PC-9 (cell line): ENCODE data around the gene PTGFR. TPM values are rescaled to one million over a fixed set of nuclear protein-coding genes. Genes with fewer than 3 reads are reported as not detected.

ENCODE experiments used
- BruUV-seq: library from RNA; stranded (reverse); fragments of 400-500 nt; replicated peaks from 2 replicates; lab custom pipeline; 2021; lab: Mats Ljungman, UMichigan
- CTCF ChIA-PET: fragments of 300-600 bp; sonication (Branson Sonifier 250); formaldehyde crosslinking; loops from one replicate; lab custom pipeline; 2022; ENCODE audit warnings: antibody characterized with exemption; lab: Charles Lee
- POLR2A ChIA-PET: fragments of 300-600 bp; sonication (Branson Sonifier 250); formaldehyde crosslinking; loops from one replicate; lab custom pipeline; 2022; ENCODE audit warnings: antibody characterized with exemption; ENCODE audit not compliant: unreplicated experiment; lab: Charles Lee
- DNase-seq, 2 experiments: peaks; one replicate each; pipeline versions ENCODE4 v3.0.0 to v3.0.0-alpha.2; 2015 to 2022; ENCODE audit warnings: mixed read lengths in 1 of 2
- H2AFZ ChIP-seq: fragments of 200-600 bp; sonication (generic); 2 replicates; pipeline ENCODE4 v1.8.1; 2017; ENCODE audit warnings: antibody characterized with exemption
- H3F3A ChIP-seq: fragments of 200-600 bp; sonication (generic); 2 replicates; pipeline ENCODE4 v1.8.1; 2017; ENCODE audit warnings: antibody characterized with exemption, mild to moderate bottlenecking, low read depth; ENCODE audit not compliant: insufficient read depth
- H3K27ac ChIP-seq: fragments of 200-600 bp; sonication (generic); 2 replicates; pipeline ENCODE4 v1.6.1; 2016; ENCODE audit warnings: mixed run types
- H3K27me3 ChIP-seq: fragments of 200-600 bp; sonication (generic); 2 replicates; pipeline ENCODE4 v1.6.1; 2016; ENCODE audit warnings: low read depth, mixed run types; ENCODE audit not compliant: insufficient read depth
- H3K36me3 ChIP-seq: fragments of 200-600 bp; sonication (generic); 2 replicates; pipeline ENCODE4 v1.6.1; 2016; ENCODE audit warnings: low read depth, mixed run types
- H3K4me1 ChIP-seq: fragments of 200-600 bp; sonication (generic); replicated peaks from 2 replicates; pipeline ENCODE4 v1.6.1; 2016; ENCODE audit warnings: mixed run types; ENCODE audit not compliant: insufficient read depth
- H3K4me2 ChIP-seq: fragments of 200-600 bp; sonication (generic); 2 replicates; pipeline ENCODE4 v1.6.1; 2017; ENCODE audit warnings: mixed run types
- H3K4me3 ChIP-seq: fragments of 200-600 bp; sonication (generic); 2 replicates; pipeline ENCODE4 v1.6.1; 2016; ENCODE audit warnings: mixed run types
- H3K79me2 ChIP-seq: fragments of 200-600 bp; sonication (generic); 2 replicates; pipeline ENCODE4 v1.6.1; 2017; ENCODE audit warnings: low read depth, mixed run types
- H3K9me2 ChIP-seq: fragments of 200-600 bp; sonication (generic); 2 replicates; pipeline ENCODE4 v1.8.1; 2017; ENCODE audit warnings: mild to moderate bottlenecking; ENCODE audit not compliant: insufficient read depth
- H3K9me3 ChIP-seq: fragments of 200-600 bp; sonication (generic); 2 replicates; pipeline ENCODE4 v1.8.1; 2016; ENCODE audit warnings: low read depth; ENCODE audit not compliant: insufficient read depth
- H4K20me1 ChIP-seq: fragments of 200-600 bp; sonication (generic); 2 replicates; pipeline ENCODE4 v1.8.1; 2017; ENCODE audit not compliant: insufficient read depth
- CTCF ChIP-seq: fragments of 200-600 bp; sonication (generic); conservative IDR thresholded peaks from 2 replicates; pipeline ENCODE4 v1.6.1; 2017; ENCODE audit warnings: mixed run types, antibody characterized with exemption, mild to moderate bottlenecking, moderate library complexity
- EZH2 ChIP-seq: fragments of 200-600 bp; sonication (generic); IDR thresholded peaks from 2 replicates; pipeline ENCODE4 v1.8.0; 2017; ENCODE audit warnings: antibody characterized with exemption, low read depth
- intact Hi-C: fragments of 100-400 bp; cut with micrococcal nuclease; formaldehyde crosslinking; loops from one replicate; pipeline ENCODE4 v1.10.0; 2022; ENCODE audit not compliant: unreplicated experiment
- total RNA-seq: library from RNA; stranded (reverse); gene quantifications from 2 replicates; pipeline ENCODE4 v1.2.3, GENCODE V29; 2021

PTGFR gene
- total RNA-seq, 1 experiment from 2014 or later: not detected

GRCh38 chr1:78469576-78469975 lies 21.2 kb upstream of the PTGFR start:
- Histone ChIP-seq H3K27me3 (no peaks in the 10 kb centered on the region), H3K36me3 (no peaks in the 10 kb centered on the region), H3K4me1 (peaks cover 20% of the 10 kb centered on the region), H4K20me1 (no peaks in the 10 kb centered on the region), H3K4me3 (no peak overlapping the region), H3K27ac (no peak overlapping the region), H2AFZ (no peak overlapping the region), H3K79me2 (no peaks in the 10 kb centered on the region), H3K9me3 (peaks cover 10% of the 10 kb centered on the region; the same call in 1 of the 2 replicates), H3F3A (0 out of 2 replicates have a peak, but pooled peaks cover 4% of the 10 kb centered on the region), H3K9me2 (no peaks in the 10 kb centered on the region), H3K4me2 (no peak overlapping the region)
- BruUV-seq: no TSS peak
- ChIA-PET POLR2A (no interaction called here), CTCF (no interaction called here)
- DNase-seq: no peak
- TF ChIP-seq EZH2 (no peak), CTCF (no peak)
- intact Hi-C loops: no loop called here

- H3K4me3 ChIP-seq: no peak overlapping the region
- no peaks in the 10 kb centered on the region for H3K36me3 ChIP-seq
- no peaks in the 10 kb centered on the region for H4K20me1 ChIP-seq
- no peaks in the 10 kb centered on the region for H3K79me2 ChIP-seq
- H3F3A ChIP-seq: 0 out of 2 replicates have a peak, but pooled peaks cover 4% of the 10 kb centered on the region
- no TSS peak for BruUV-seq
- no peaks in the 10 kb centered on the region for H3K9me2 ChIP-seq
- no peak overlapping the region for H2AFZ ChIP-seq
- peaks cover 4% of the 10 kb centered on the region; the same call in 1 of the 2 replicates for H3K9me3 ChIP-seq
- no peak overlapping the region for H3K4me2 ChIP-seq
- DNase-seq: no peak
- no peaks in the 10 kb centered on the region for H3K27me3 ChIP-seq
- intact Hi-C loops: no loop called here
- POLR2A ChIA-PET: no interaction called here
- CTCF ChIA-PET: no interaction called here
- H3K4me1 ChIP-seq: peaks cover 23% of the 10 kb centered on the region
- no peak for TF ChIP-seq EZH2
- TF ChIP-seq CTCF: no peak
- H3K27ac ChIP-seq: no peak overlapping the region
Observed at GRCh38 chr1:78471890-78472620, 18.7 kb upstream of the PTGFR start.

GRCh38 chr1:78472851-78473496 lies 17.8 kb upstream of the PTGFR start:
- CTCF ChIA-PET: no interaction called here
- Histone ChIP-seq H3K27me3 (no peaks in the 10 kb centered on the region), H3F3A (0 out of 2 replicates have a peak, but pooled peaks cover 4% of the 10 kb centered on the region), H3K4me1 (peaks cover 23% of the 10 kb centered on the region), H3K36me3 (no peaks in the 10 kb centered on the region), H2AFZ (no peak overlapping the region), H3K79me2 (no peaks in the 10 kb centered on the region), H3K4me3 (no peak overlapping the region), H3K9me3 (peaks cover 4% of the 10 kb centered on the region; the same call in 1 of the 2 replicates), H3K9me2 (no peaks in the 10 kb centered on the region), H3K4me2 (peak overlapping the region; percentile 7), H4K20me1 (no peaks in the 10 kb centered on the region), H3K27ac (no peak overlapping the region)
- intact Hi-C loops: no loop called here
- DNase-seq: peak in 1 of 2 experiments; percentile 65
- TF ChIP-seq CTCF (no peak), EZH2 (no peak)
- POLR2A ChIA-PET: no interaction called here
- no TSS peak for BruUV-seq
